ENCODE data around the gene SRGAP2C.
"Not testable (repeated sequence)": the region's sequence is repeated elsewhere in the genome, so short reads cannot be mapped to it uniquely, and the experiment has no call there.

- not testable (repeated sequence) for TF ChIP-seq CTCF, POLR2A (IDR thresholded peaks at IDR 0.05)
Observed at GRCh38 chr1:121199763-121200162, 15.0 kb downstream of the SRGAP2C start.
